ENCODE results near the gene LRPAP1.

DNA sequence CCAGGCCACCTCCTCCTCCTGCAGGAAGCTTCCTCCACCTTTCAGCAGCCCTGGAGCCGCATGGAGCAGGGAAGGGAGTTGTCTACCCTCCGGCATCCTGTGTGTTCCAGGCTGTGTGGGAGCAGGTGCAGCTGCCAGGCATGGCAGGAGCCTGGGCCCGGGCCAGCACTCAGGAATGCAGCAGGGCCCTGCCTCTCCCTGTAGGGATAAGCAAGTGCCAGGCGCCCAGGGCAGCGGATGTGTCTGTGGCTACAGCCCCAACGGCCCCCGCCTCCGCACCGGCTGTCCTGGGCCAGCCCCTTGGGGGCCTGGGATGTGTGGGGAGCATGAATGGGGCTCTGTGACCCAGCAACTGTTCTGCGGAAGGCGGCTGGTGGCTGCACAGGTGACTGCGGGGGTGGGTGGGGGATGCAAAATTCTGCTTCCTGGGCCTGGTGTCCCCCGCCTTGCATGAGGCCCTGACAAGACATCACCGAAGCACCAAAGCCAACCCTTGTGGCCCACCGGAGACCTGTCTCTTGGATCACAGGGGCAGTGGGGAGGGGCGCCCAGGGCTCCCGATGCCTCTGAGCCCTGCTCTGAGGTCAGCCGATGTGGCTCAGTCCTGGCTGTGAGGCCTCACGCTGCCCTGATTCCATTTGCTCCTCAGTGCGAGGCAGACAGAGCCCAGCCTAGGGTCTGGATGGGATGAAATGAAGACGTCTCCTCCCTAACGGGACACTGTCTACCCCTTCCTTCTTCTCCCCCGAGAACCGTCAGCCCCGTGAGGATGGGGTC lies 70.5 kb downstream of the LRPAP1 start:
- TF ChIP-seq, protein P1, sequence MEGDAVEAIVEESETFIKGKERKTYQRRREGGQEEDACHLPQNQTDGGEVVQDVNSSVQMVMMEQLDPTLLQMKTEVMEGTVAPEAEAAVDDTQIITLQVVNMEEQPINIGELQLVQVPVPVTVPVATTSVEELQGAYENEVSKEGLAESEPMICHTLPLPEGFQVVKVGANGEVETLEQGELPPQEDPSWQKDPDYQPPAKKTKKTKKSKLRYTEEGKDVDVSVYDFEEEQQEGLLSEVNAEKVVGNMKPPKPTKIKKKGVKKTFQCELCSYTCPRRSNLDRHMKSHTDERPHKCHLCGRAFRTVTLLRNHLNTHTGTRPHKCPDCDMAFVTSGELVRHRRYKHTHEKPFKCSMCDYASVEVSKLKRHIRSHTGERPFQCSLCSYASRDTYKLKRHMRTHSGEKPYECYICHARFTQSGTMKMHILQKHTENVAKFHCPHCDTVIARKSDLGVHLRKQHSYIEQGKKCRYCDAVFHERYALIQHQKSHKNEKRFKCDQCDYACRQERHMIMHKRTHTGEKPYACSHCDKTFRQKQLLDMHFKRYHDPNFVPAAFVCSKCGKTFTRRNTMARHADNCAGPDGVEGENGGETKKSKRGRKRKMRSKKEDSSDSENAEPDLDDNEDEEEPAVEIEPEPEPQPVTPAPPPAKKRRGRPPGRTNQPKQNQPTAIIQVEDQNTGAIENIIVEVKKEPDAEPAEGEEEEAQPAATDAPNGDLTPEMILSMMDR (optimal IDR thresholded peaks at IDR 0.05 in 1 of 3, IDR thresholded peaks at IDR 0.05 in 1 of 3, conservative IDR thresholded peaks at IDR 0.05 in 1 of 3; ENCODE audit: extremely low read depth in 1 of 3, insufficient read depth in 2 of 3, low read length in 3 of 3): no peak
- TF ChIP-seq EZH2 (IDR thresholded peaks at IDR 0.05; ENCODE audit: low read length): no peak

All from keratinocyte (primary cell).